Natural killer cell (primary cell): ENCODE data around the gene SMPD3. TPM values are rescaled to one million over a fixed set of nuclear protein-coding genes. Genes with fewer than 3 reads are reported as not detected.

Source experiments
- ATAC-seq, 3 donors: fragments of 150-1000 bp in 2 of 3; fragments of 200-7000 bp in 1 of 3; cut with Tn5 transposase; 1 replicate in 1 of 3; 2 replicates in 2 of 3; pipeline ENCODE4 v1.10.0; 2021; ENCODE audit warnings: mild to moderate bottlenecking in 2 of 3, moderate library complexity in 2 of 3
- DNase-seq, 2 donors: peaks; one replicate each; pipeline versions ENCODE4 v3.0.0 to v3.0.0-alpha.2; 2013 to 2021; ENCODE audit warnings: mixed read lengths in 1 of 2
- H3K27ac ChIP-seq: one replicate; pipeline ENCODE4 v1.5.1; 2013; ENCODE audit warnings: mild to moderate bottlenecking, low read length
- H3K27me3 ChIP-seq: one replicate; pipeline ENCODE4 v1.6.1; 2013; ENCODE audit warnings: low read length; ENCODE audit not compliant: control insufficient read depth, insufficient read depth
- H3K36me3 ChIP-seq: one replicate; pipeline ENCODE4 v1.6.1; 2013; ENCODE audit warnings: low read length; ENCODE audit not compliant: control insufficient read depth, insufficient read depth
- H3K4me1 ChIP-seq: one replicate; pipeline ENCODE4 v1.6.1; 2013; ENCODE audit warnings: low read length; ENCODE audit not compliant: control insufficient read depth, insufficient read depth
- H3K4me3 ChIP-seq: one replicate; pipeline ENCODE4 v1.5.1; 2013; ENCODE audit warnings: low read length
- H3K9me3 ChIP-seq: one replicate; pipeline ENCODE4 v1.6.1; 2013; ENCODE audit warnings: low read length; ENCODE audit not compliant: control insufficient read depth, insufficient read depth
- H3K27ac Mint-ChIP-seq, 2 donors: one replicate each; pipeline ENCODE4 v1.8.0; 2022; ENCODE audit warnings: mild to moderate bottlenecking in 2 of 2, mixed read lengths in 2 of 2, moderate library complexity in 1 of 2
- H3K27me3 Mint-ChIP-seq, 2 donors: one replicate each; pipeline ENCODE4 v1.8.0; 2022; ENCODE audit warnings: low read depth in 2 of 2, mixed read lengths in 2 of 2
- H3K36me3 Mint-ChIP-seq: one replicate; pipeline ENCODE4 v1.8.0; 2022; ENCODE audit warnings: mixed read lengths
- H3K4me1 Mint-ChIP-seq, 2 donors: one replicate each; pipeline ENCODE4 v1.8.0; 2022; ENCODE audit warnings: mixed read lengths in 2 of 2
- H3K4me3 Mint-ChIP-seq: one replicate; pipeline ENCODE4 v1.8.0; 2022; ENCODE audit warnings: mild to moderate bottlenecking, moderate library complexity, mixed read lengths
- H3K9me3 Mint-ChIP-seq, 2 donors: one replicate each; pipeline ENCODE4 v1.8.0; 2022; ENCODE audit warnings: mixed read lengths in 2 of 2
- CTCF ChIP-seq: fragments of 200-600 bp; IDR thresholded peaks from one replicate; pipeline ENCODE4 v1.8.0; 2022; ENCODE audit warnings: antibody characterized with exemption
- WGBS: methylation state at CpG from one replicate; pipeline ENCODE4 v1.1.7; 2013; ENCODE audit warnings: missing lambda C conversion rate; ENCODE audit not compliant: insufficient coverage; 5-methylcytosine and 5-hydroxymethylcytosine counted together
- intact Hi-C: fragments of 100-400 bp; cut with micrococcal nuclease; formaldehyde crosslinking; loops from one replicate; pipeline ENCODE4 v1.14.2; 2022
- total RNA-seq, 4 donors: library from RNA; stranded (reverse); fragments of 120-200 nt in 1 of 4; gene quantifications; one replicate each; pipeline versions ENCODE4 v1.2.3 to v1.2.4, GENCODE V29; 2013 to 2022

The SMPD3 gene
- total RNA-seq, 3 donors from 2014 or later (not counting 1 experiment from before 2014, with no cell fraction given), result 2.4 to 13.3 (median 3.2) TPM

- H3K27me3 ChIP-seq, result no peaks in the 10 kb centered on the region
- peaks cover 50% of the 10 kb centered on the region for H3K36me3 ChIP-seq
- H3K36me3 Mint-ChIP-seq, result no peaks in the 10 kb centered on the region
- 69% methylated on average over 28 of the region's 28 CpGs for WGBS
- peak overlapping the region; percentile 21 for H3K4me3 Mint-ChIP-seq
- no peaks in the 10 kb centered on the region for H3K27me3 Mint-ChIP-seq
- intact Hi-C loops, result no loop called here
- peak overlapping the region; percentile 11 for H3K4me3 ChIP-seq
- H3K4me1 Mint-ChIP-seq, result peaks cover 30 to 43% of the 10 kb centered on the region in 2 donors
- peak overlapping the region in 1 of 2 donors; percentile 61 for H3K27ac Mint-ChIP-seq
- no peaks in the 10 kb centered on the region for H3K9me3 ChIP-seq
- TF ChIP-seq CTCF, result no peak
- H3K9me3 Mint-ChIP-seq, result no peaks in the 10 kb centered on the region
- no peak for ATAC-seq
- no peak overlapping the region for H3K27ac ChIP-seq
- H3K4me1 ChIP-seq, result peaks cover 40% of the 10 kb centered on the region
- peak in 1 of 2 donors; percentile 26 for DNase-seq
Measured at GRCh38 chr16:68355447-68356248, 92.7 kb downstream of the SMPD3 start.

- WGBS, result 93% methylated on average over 9 of the region's 9 CpGs
- H3K4me3 ChIP-seq, result no peak overlapping the region
- H3K27ac ChIP-seq, result no peak overlapping the region
- H3K9me3 ChIP-seq, result no peaks in the 10 kb centered on the region
- DNase-seq, result no peak
- Mint-ChIP-seq H3K4me3 (no peak overlapping the region), H3K27ac (peak overlapping the region in 1 of 2 donors; percentile 49), H3K4me1 (peaks cover 30 to 38% of the 10 kb centered on the region in 2 donors), H3K9me3 (no peaks in the 10 kb centered on the region), H3K27me3 (no peaks in the 10 kb centered on the region), H3K36me3 (no peaks in the 10 kb centered on the region)
- no peak for ATAC-seq
- no peaks in the 10 kb centered on the region for H3K27me3 ChIP-seq
- peaks cover 40% of the 10 kb centered on the region for H3K4me1 ChIP-seq
- intact Hi-C loops, result no loop called here
- peaks cover 55% of the 10 kb centered on the region for H3K36me3 ChIP-seq
- TF ChIP-seq CTCF, result no peak
Measured at GRCh38 chr16:68354816-68355215, 93.5 kb downstream of the SMPD3 start.

GRCh38 chr16:68353366-68353765 lies 94.9 kb downstream of the SMPD3 start:
- 95% methylated on average over 13 of the region's 13 CpGs for WGBS
- Mint-ChIP-seq H3K27me3 (no peaks in the 10 kb centered on the region), H3K27ac (no peak overlapping the region), H3K4me1 (peaks cover 28 to 36% of the 10 kb centered on the region in 2 donors), H3K4me3 (no peak overlapping the region), H3K9me3 (no peaks in the 10 kb centered on the region), H3K36me3 (no peaks in the 10 kb centered on the region)
- H3K27ac ChIP-seq, result no peak overlapping the region
- no peak for TF ChIP-seq CTCF
- no peak for ATAC-seq
- H3K9me3 ChIP-seq, result no peaks in the 10 kb centered on the region
- no peak for DNase-seq
- H3K36me3 ChIP-seq, result peaks cover 59% of the 10 kb centered on the region
- intact Hi-C loops, result no loop called here
- no peak overlapping the region for H3K4me3 ChIP-seq
- no peaks in the 10 kb centered on the region for H3K27me3 ChIP-seq
- H3K4me1 ChIP-seq, result peaks cover 34% of the 10 kb centered on the region
